HUES6 (cell line): ENCODE data around the gene NKAP.
"Not testable (repeated sequence)": the region's sequence is repeated elsewhere in the genome, so short reads cannot be mapped to it uniquely, and the experiment has no call there.

Experiments
- H3K27ac ChIP-seq: 2 replicates; pipeline ENCODE4 v1.7.0; 2013; ENCODE audit warnings: low read depth, mild to moderate bottlenecking, low read length, inconsistent platforms
- H3K27me3 ChIP-seq: 2 replicates; pipeline ENCODE4 v1.6.1; 2013; ENCODE audit warnings: low read length; ENCODE audit not compliant: control insufficient read depth, insufficient read depth
- H3K36me3 ChIP-seq: 2 replicates; pipeline ENCODE4 v1.6.1; 2013; ENCODE audit warnings: low read length; ENCODE audit not compliant: control insufficient read depth, insufficient read depth
- H3K4me1 ChIP-seq: 2 replicates; pipeline ENCODE4 v1.6.1; 2013; ENCODE audit warnings: low read length; ENCODE audit not compliant: control insufficient read depth, insufficient read depth
- H3K4me3 ChIP-seq: 2 replicates; pipeline ENCODE4 v1.5.1; 2013; ENCODE audit warnings: low read depth, low read length
- H3K9ac ChIP-seq: one replicate; pipeline ENCODE4 v1.6.1; 2013; ENCODE audit warnings: mild to moderate bottlenecking, low read length
- H3K9me3 ChIP-seq: 2 replicates; pipeline ENCODE4 v1.6.1; 2013; ENCODE audit warnings: low read depth, low read length; ENCODE audit not compliant: control insufficient read depth, insufficient read depth

NKAP gene

GRCh38 chrX:119935215-119935874 lies 8.2 kb downstream of the NKAP start:
- Histone ChIP-seq H3K27me3 (no peaks in the 10 kb centered on the region), H3K9ac (no peak overlapping the region), H3K27ac (no peak overlapping the region), H3K4me1 (no peaks in the 10 kb centered on the region), H3K4me3 (no peak overlapping the region), H3K9me3 (no peaks in the 10 kb centered on the region; the same call in 1 of the 2 replicates), H3K36me3 (peaks cover 40% of the 10 kb centered on the region)

DNA sequence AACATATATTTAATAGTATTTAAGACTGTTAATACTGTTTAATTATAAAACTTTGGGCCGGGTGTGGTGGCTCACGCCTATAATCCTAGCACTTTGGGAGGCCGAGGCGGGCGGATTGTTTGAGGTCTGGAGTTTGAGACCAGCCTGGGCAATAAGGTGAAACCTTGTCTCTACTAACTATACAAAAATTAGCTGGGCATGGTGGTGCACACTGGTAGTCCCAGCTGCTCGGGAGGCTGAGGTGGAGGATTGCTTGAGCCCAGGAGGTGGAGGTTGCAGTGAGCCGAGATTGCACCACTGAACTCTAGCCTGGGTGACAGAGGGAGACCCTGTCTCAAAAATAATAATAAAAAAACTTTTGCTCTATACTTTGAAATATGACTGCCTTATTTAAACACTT lies 21.2 kb downstream of the NKAP start:
- H3K36me3 ChIP-seq = peaks cover 11% of the 10 kb centered on the region; the same call in 1 of the 2 replicates
- H3K27ac ChIP-seq, H3K27me3 ChIP-seq, H3K9ac ChIP-seq, H3K9me3 ChIP-seq, H3K4me1 ChIP-seq, H3K4me3 ChIP-seq: not testable (repeated sequence)

DNA sequence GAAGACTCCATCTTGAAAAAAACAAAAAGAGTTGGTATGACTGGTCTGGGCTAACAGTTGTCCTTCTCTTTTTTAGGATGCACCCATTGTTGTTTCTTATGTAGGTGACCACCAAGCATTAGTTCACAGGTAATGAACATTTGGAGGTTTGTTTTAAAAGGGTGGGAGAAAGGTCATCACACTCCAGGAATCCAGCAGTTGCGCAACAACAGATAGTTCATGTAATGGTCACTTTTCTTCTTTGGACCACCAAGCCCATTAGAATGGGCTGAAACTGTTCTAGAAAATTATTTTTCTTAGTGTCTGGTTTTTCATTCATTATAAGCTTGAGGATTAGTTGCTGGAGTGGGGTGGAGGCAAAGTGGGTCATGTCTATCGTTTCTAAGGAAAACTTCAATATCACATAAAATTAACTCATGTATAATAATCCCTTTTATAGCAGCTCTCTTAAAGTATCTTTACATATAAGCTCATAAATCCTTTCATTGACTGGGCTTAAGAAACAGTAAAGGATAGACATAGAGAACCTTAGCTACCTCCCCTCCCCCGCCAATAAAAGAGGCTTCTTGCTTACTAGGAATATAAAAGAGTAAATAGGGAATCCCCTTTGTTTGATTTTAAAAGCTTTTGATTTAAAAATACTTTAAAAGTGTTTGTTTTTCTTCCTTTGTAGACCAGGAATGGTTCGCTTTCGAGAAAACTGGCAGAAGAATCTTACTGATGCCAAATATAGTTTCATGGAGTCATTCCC lies 23.5 kb downstream of the NKAP start:
- Histone ChIP-seq H3K9ac (no peak overlapping the region), H3K9me3 (no peaks in the 10 kb centered on the region; the same call in 1 of the 2 replicates), H3K36me3 (peaks cover 4% of the 10 kb centered on the region; the same call in 1 of the 2 replicates), H3K4me1 (no peaks in the 10 kb centered on the region), H3K27me3 (no peaks in the 10 kb centered on the region), H3K4me3 (no peak overlapping the region), H3K27ac (no peak overlapping the region)

DNA sequence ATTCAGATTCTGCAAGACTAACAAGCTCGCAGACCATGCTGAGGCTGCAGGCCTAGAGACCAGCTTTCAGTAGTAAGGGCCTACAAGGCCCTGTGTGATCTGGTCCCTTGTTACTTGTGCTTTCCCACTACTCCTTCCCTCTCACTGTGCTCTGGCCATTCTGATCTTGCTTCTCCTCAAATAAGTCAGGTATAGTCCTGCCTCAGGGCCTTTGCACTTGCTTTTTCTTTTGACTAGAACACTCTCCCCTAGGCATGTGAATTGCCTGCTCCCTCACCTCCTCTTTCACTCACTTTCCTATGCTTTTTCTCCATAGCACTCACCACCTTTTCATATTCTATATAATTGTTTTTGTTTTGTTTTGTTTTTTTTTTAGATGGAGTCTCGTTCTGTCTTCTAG lies 25.7 kb downstream of the NKAP start:
- H3K9ac ChIP-seq = no peak overlapping the region

DNA sequence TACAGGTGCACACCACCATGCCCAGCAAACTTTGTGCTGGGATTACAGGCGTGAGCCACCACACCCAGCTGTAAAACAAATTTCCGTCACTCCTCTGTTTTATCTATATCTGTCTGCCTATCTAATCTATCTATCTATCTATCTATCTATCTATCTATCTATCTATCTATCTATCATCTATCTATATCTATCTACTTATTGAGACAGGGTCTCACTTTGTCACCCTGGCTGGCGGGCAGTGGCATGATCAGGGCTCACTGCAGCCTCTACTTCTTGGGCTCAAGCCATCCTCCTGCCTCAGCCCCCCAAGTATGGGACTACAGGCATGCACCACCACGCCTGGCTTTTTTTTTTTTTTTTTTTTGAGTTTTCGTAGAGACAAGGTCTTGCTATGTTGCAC lies 27.2 kb downstream of the NKAP start:
- Histone ChIP-seq H3K36me3 (no peaks in the 10 kb centered on the region), H3K4me1 (no peaks in the 10 kb centered on the region), H3K9ac (no peak overlapping the region), H3K27ac (no peak overlapping the region), H3K27me3 (no peaks in the 10 kb centered on the region), H3K4me3 (no peak overlapping the region), H3K9me3 (peaks cover 2% of the 10 kb centered on the region; the same call in 1 of the 2 replicates)

More for the DNA sequence above, 25.7 kb downstream of the NKAP start:
- H3K27me3 ChIP-seq = no peaks in the 10 kb centered on the region
- no peak overlapping the region for H3K27ac ChIP-seq
- no peak overlapping the region for H3K4me3 ChIP-seq
- H3K4me1 ChIP-seq = no peaks in the 10 kb centered on the region
- peaks cover 2% of the 10 kb centered on the region; the same call in 1 of the 2 replicates for H3K9me3 ChIP-seq
- H3K36me3 ChIP-seq = no peaks in the 10 kb centered on the region

GRCh38 chrX:119900976-119901375 lies 42.6 kb downstream of the NKAP start:
- Histone ChIP-seq H3K27me3 (no peaks in the 10 kb centered on the region), H3K36me3 (no peaks in the 10 kb centered on the region), H3K27ac (no peak overlapping the region), H3K9ac (no peak overlapping the region), H3K9me3 (peaks cover 2% of the 10 kb centered on the region; the same call in 1 of the 2 replicates), H3K4me1 (peaks cover 2% of the 10 kb centered on the region; the same call in 1 of the 2 replicates), H3K4me3 (no peak overlapping the region)

DNA sequence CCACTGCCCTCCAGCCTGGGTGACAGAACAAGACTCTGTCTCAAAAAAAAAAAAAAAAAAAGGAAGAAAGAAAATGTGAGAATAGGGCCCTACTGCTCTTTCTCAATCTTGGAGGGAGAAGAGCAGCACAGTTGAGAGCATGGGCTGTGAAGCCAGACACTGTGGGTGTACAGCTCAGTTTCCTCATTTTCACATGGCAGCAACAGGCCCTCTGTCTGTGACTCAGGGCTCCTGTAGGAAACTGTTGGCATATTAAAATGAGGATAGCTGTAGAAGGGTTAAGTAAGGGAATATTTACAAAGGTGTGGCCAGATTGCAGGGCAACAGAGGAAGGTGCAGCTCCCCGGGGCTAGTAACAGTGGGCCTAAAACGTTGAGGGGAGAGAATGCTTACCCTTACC lies 44.4 kb downstream of the NKAP start:
- Histone ChIP-seq H3K27ac (no peak overlapping the region), H3K4me3 (no peak overlapping the region), H3K36me3 (no peaks in the 10 kb centered on the region), H3K9ac (no peak overlapping the region), H3K27me3 (no peaks in the 10 kb centered on the region), H3K9me3 (peaks cover 2% of the 10 kb centered on the region; the same call in 1 of the 2 replicates), H3K4me1 (peaks cover 6% of the 10 kb centered on the region; the same call in 1 of the 2 replicates)

DNA sequence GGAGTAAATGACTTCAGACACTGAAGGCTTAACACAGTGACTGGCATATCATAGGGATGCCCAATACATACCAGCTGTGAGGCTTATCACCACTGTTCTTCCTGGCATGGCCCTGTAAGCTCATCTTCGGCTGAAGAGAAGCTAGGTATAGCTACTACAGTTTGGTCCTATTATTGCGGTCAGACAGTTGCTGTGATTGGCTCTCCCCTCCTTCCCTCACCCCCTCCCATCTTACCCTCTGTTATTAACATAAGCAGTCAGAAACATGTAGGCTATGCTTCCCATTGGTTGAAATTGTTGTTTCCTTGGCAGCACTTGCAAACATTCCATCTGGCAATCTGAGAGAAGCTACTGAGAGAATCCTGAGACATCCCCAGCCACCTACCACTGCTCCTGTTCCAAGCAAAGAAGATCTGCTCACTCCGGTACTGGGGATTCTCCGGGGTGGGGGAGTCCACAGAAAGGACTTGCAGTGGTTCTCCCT lies 47.7 kb downstream of the NKAP start, which contains the start of gene AKAP14:
Gene AKAP14, plus strand, starts transcription at position 51 of the 484 bp plus-strand sequence. CDS start 7,331 bp downstream, outside the sequence.
- H3K36me3 ChIP-seq = no peaks in the 10 kb centered on the region
- H3K27ac ChIP-seq = no peak within 1 kb of the TSS
- peaks cover 10% of the 10 kb centered on the region; the same call in 1 of the 2 replicates for H3K4me1 ChIP-seq
- H3K27me3 ChIP-seq = no peaks in the 10 kb centered on the region
- H3K4me3 ChIP-seq = no peak within 1 kb of the TSS
- peaks cover 2% of the 10 kb centered on the region; the same call in 1 of the 2 replicates for H3K9me3 ChIP-seq
- H3K9ac ChIP-seq = no peak within 1 kb of the TSS

DNA sequence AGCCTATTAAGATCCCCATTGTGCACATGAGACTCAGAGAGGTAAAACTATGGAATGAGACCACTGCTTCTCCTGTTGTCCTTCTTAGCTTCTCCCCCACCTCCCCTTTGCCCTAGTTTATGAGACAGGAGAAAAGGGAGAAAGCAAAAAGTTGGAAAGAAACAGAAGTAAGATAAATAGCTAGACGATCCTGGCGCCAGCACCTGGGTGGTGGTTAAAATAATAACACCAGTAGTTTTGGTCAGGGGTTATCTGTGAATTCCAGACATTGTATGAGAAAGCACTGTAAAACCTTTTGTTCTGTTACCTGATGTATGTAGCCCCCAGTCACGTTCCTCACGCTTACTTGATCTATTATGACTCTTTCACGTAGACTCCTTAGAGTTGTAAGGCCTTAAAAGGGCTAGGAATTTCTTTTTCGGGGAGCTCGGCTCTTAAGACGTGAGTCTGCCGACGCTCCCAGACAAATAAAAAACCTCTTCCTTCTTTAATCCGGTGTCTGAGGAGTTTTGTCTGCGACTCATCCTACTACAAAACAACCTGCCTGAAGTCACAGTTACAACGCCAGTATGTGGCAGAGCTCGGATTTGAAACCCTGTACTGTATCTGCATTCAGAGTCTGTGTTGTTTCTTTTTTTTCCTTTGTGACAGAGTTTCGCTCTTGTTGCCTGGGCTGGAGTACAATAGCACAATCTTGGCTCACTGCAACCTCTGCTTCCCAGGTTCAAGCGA lies 51.4 kb downstream of the NKAP start:
- not testable (repeated sequence) for H3K27me3 ChIP-seq, H3K4me3 ChIP-seq, H3K27ac ChIP-seq, H3K4me1 ChIP-seq, H3K9ac ChIP-seq, H3K9me3 ChIP-seq, H3K36me3 ChIP-seq

DNA sequence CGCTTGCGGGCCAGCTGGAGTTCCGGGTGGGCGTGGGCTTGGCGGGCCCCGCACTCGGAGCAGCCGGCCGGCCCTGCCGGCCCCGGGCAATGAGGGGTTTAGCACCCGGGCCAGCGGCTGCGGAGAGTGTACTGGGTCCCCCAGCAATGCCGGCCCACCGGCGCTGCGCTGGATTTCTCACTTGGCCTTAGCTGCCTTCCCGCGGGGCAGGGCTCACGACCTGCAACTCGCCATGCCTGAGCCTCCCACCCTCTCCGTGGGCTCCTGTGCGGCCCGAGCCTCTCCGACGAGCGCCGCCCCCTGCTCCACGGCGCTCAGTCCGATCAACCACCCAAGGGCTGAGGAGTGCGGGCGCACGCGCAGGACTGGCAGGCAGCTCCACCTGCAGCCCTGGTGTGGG lies 52.9 kb downstream of the NKAP start:
- not testable (repeated sequence) for H3K4me1 ChIP-seq, H3K4me3 ChIP-seq, H3K27ac ChIP-seq, H3K27me3 ChIP-seq, H3K9ac ChIP-seq, H3K36me3 ChIP-seq
- H3K9me3 ChIP-seq = peaks cover 11% of the 10 kb centered on the region; the same call in 1 of the 2 replicates
